ENCODE data around the gene ZNF207.

GRCh38 chr17:32361270-32361669 lies 11.3 kb downstream of the ZNF207 start:
- TF ChIP-seq CTCF (IDR thresholded peaks at IDR 0.05; ENCODE audit: insufficient read depth, low read length) (no peak), POLR2AphosphoS5 (IDR thresholded peaks at IDR 0.05; ENCODE audit: low read depth) (no peak), SPI1 (IDR thresholded peaks at IDR 0.05; ENCODE audit: borderline replicate concordance, low read depth) (no peak), GABPA (IDR thresholded peaks at IDR 0.05; ENCODE audit: low read depth) (no peak)
- TF ChIP-seq, protein P1, sequence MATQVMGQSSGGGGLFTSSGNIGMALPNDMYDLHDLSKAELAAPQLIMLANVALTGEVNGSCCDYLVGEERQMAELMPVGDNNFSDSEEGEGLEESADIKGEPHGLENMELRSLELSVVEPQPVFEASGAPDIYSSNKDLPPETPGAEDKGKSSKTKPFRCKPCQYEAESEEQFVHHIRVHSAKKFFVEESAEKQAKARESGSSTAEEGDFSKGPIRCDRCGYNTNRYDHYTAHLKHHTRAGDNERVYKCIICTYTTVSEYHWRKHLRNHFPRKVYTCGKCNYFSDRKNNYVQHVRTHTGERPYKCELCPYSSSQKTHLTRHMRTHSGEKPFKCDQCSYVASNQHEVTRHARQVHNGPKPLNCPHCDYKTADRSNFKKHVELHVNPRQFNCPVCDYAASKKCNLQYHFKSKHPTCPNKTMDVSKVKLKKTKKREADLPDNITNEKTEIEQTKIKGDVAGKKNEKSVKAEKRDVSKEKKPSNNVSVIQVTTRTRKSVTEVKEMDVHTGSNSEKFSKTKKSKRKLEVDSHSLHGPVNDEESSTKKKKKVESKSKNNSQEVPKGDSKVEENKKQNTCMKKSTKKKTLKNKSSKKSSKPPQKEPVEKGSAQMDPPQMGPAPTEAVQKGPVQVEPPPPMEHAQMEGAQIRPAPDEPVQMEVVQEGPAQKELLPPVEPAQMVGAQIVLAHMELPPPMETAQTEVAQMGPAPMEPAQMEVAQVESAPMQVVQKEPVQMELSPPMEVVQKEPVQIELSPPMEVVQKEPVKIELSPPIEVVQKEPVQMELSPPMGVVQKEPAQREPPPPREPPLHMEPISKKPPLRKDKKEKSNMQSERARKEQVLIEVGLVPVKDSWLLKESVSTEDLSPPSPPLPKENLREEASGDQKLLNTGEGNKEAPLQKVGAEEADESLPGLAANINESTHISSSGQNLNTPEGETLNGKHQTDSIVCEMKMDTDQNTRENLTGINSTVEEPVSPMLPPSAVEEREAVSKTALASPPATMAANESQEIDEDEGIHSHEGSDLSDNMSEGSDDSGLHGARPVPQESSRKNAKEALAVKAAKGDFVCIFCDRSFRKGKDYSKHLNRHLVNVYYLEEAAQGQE (IDR thresholded peaks at IDR 0.05; ENCODE audit: insufficient replicate concordance, low read depth) = no peak
